Upper lobe of left lung (tissue), 6 donors: ENCODE results near the gene DLST. TPM values are rescaled to one million over a fixed set of nuclear protein-coding genes. Genes with fewer than 3 reads are reported as not detected.

Source experiments
- ATAC-seq, 2 donors: fragments of 200-7000 bp; cut with Tn5 transposase; one replicate each; pipeline ENCODE4 v1.9.1; 2022; ENCODE audit warnings: mild to moderate bottlenecking in 2 of 2, moderate library complexity in 2 of 2; ENCODE audit not compliant: low FRiP score in 2 of 2
- DNase-seq, 2 donors: peaks; one replicate each; pipeline ENCODE4 v3.0.0-alpha.2; 2019 to 2020
- H3K27ac ChIP-seq, 4 donors: fragments of 200-600 bp; sonication (generic); one replicate each; pipeline ENCODE4 v1.5.1; 2016 to 2019
- H3K27me3 ChIP-seq, 4 donors: fragments of 200-600 bp; sonication (generic); one replicate each; pipeline ENCODE4 v1.5.1; 2017 to 2019
- H3K36me3 ChIP-seq, 4 donors: fragments of 200-600 bp; sonication (generic); one replicate each; pipeline ENCODE4 v1.5.1; 2016 to 2019
- H3K4me1 ChIP-seq, 4 donors: fragments of 200-600 bp; sonication (generic); one replicate each; pipeline ENCODE4 v1.5.1; 2018 to 2019
- H3K4me3 ChIP-seq, 4 donors: fragments of 200-600 bp; sonication (generic); one replicate each; pipeline ENCODE4 v1.5.1; 2017 to 2019; ENCODE audit warnings: mild to moderate bottlenecking in 2 of 4, moderate library complexity in 1 of 4
- H3K9me3 ChIP-seq, 4 donors: fragments of 200-600 bp; sonication (generic); one replicate each; pipeline ENCODE4 v1.5.1; 2018 to 2019
- CTCF ChIP-seq, 6 experiments: fragments of 450-650 bp in 4 of 6; fragments of 200-600 bp in 2 of 6; sonication (generic) in 2 of 6; IDR thresholded peaks; one replicate each; pipeline ENCODE4 v1.5.1; 2016 to 2019; ENCODE audit warnings: antibody characterized with exemption in 6 of 6
- EP300 ChIP-seq, 4 donors: sonication (generic); formaldehyde crosslinking; IDR thresholded peaks; one replicate each; pipeline ENCODE4 v1.5.1; 2017; ENCODE audit warnings: antibody characterized with exemption in 4 of 4, control low read depth in 2 of 4
- POLR2A ChIP-seq, 4 donors: fragments of 450-650 bp; IDR thresholded peaks; one replicate each; pipeline ENCODE4 v1.5.1; 2016 to 2017; ENCODE audit warnings: antibody characterized with exemption in 4 of 4, mild to moderate bottlenecking in 2 of 4
- POLR2AphosphoS5 ChIP-seq, 2 donors: sonication (generic); formaldehyde crosslinking; IDR thresholded peaks; one replicate each; pipeline ENCODE4 v1.5.1; 2017; ENCODE audit warnings: antibody characterized with exemption in 2 of 2
- WGBS, 2 donors: methylation state at CpG; one replicate each; pipeline ENCODE4 v1.1.5; 2017 to 2018; 5-methylcytosine and 5-hydroxymethylcytosine counted together
- total RNA-seq, 6 donors: library from RNA; depleted of rRNA in 4 of 6; stranded (reverse); fragments of >200 nt in 4 of 6; gene quantifications; one replicate each; pipeline versions ENCODE4 v1.1.0 to v1.2.1, GENCODE V29; 2016 to 2021
- donor health status: DM: no; HTN: no; CAD: no; lungs with moderate emphysema.
- donor health status: DM: no; HTN: yes; CAD: no; lungs with severe emphysema.

The DLST gene
- total RNA-seq, 6 donors from 2014 or later = 81.0 to 95.3 (median 83.1) TPM

- peaks cover 27 to 42% (median 31%) of the 10 kb centered on the region in 4 donors for H3K4me1 ChIP-seq
- WGBS, 2 donors = 25 to 34% methylated on average over 9 to 17 of the region's 17 CpGs
- no peak for TF ChIP-seq POLR2AphosphoS5 (IDR thresholded peaks at IDR 0.05)
- peak; percentile 83 to 95 (median 90) for TF ChIP-seq CTCF (IDR thresholded peaks at IDR 0.05)
- no peaks in the 10 kb centered on the region for H3K9me3 ChIP-seq
- peak; percentile 39 to 75 for DNase-seq
- H3K27ac ChIP-seq = peak overlapping the region in 1 of 4 donors; percentile 40
- ATAC-seq = peak; percentile 82 to 91
- H3K27me3 ChIP-seq = no peaks in the 10 kb centered on the region
- no peaks in the 10 kb centered on the region for H3K36me3 ChIP-seq
- no peak overlapping the region for H3K4me3 ChIP-seq
These were observed 64.3 kb downstream of the DLST start for GRCh38 chr14:74945852-74946658.

- Histone ChIP-seq H3K4me1 (peaks cover 20 to 35% (median 23%) of the 10 kb centered on the region in 4 donors), H3K9me3 (no peaks in the 10 kb centered on the region), H3K27ac (peak overlapping the region in 1 of 4 donors; percentile 40), H3K36me3 (no peaks in the 10 kb centered on the region), H3K4me3 (no peak overlapping the region), H3K27me3 (no peaks in the 10 kb centered on the region)
- TF ChIP-seq POLR2AphosphoS5 (IDR thresholded peaks at IDR 0.05) = no peak
- no peak for TF ChIP-seq POLR2A (IDR thresholded peaks at IDR 0.05)
- TF ChIP-seq EP300 (IDR thresholded peaks at IDR 0.05) = no peak
- TF ChIP-seq CTCF (IDR thresholded peaks at IDR 0.05) = peak in 2 of 6 experiments; percentile 1 to 44
- peak in 1 of 2 donors; percentile 9 for DNase-seq
- 20 to 36% methylated on average over 5 of the region's 5 CpGs for WGBS, 2 donors
- ATAC-seq = peak in 1 of 2 donors; percentile 46
These were observed 65.1 kb downstream of the DLST start for GRCh38 chr14:74946659-74947281.

GRCh38 chr14:74947353-74948227, 65.9 kb downstream of the DLST start:
- H3K4me3 ChIP-seq = no peak overlapping the region
- peaks cover 12 to 26% (median 15%) of the 10 kb centered on the region in 4 donors for H3K4me1 ChIP-seq
- no peak overlapping the region for H3K27ac ChIP-seq
- no peak for TF ChIP-seq POLR2A (IDR thresholded peaks at IDR 0.05)
- no peak for TF ChIP-seq EP300 (IDR thresholded peaks at IDR 0.05)
- TF ChIP-seq CTCF (IDR thresholded peaks at IDR 0.05) = no peak
- TF ChIP-seq POLR2AphosphoS5 (IDR thresholded peaks at IDR 0.05) = no peak
- H3K9me3 ChIP-seq = no peaks in the 10 kb centered on the region
- DNase-seq = peak in 1 of 2 donors; percentile 10
- WGBS, 2 donors = 84 to 97% methylated on average over 10 to 11 of the region's 13 CpGs
- no peaks in the 10 kb centered on the region for H3K36me3 ChIP-seq
- no peaks in the 10 kb centered on the region for H3K27me3 ChIP-seq
- no peak for ATAC-seq

- ATAC-seq (no peak), DNase-seq (peak in 1 of 2 donors; percentile 40)
- Histone ChIP-seq H3K27ac (no peak overlapping the region), H3K9me3 (no peaks in the 10 kb centered on the region), H3K4me3 (no peak overlapping the region), H3K36me3 (no peaks in the 10 kb centered on the region), H3K27me3 (no peaks in the 10 kb centered on the region), H3K4me1 (peaks cover 9 to 20% (median 10%) of the 10 kb centered on the region in 4 donors)
- no peak for TF ChIP-seq CTCF (IDR thresholded peaks at IDR 0.05)
- no peak for TF ChIP-seq POLR2A (IDR thresholded peaks at IDR 0.05)
- TF ChIP-seq POLR2AphosphoS5 (IDR thresholded peaks at IDR 0.05) = no peak
- no peak for TF ChIP-seq EP300 (IDR thresholded peaks at IDR 0.05)
- 84% methylated on average over 19 to 22 of the region's 23 CpGs for WGBS, 2 donors
These were observed 66.8 kb downstream of the DLST start for GRCh38 chr14:74948228-74949175.
